Right atrium auricular region (tissue), 2 donors: ENCODE results near the gene TBL3. TPM values are rescaled to one million over a fixed set of nuclear protein-coding genes. Genes with fewer than 3 reads are reported as not detected.

Source experiments
- DNase-seq: peaks from one replicate; pipeline ENCODE4 v3.0.0-alpha.2; 2019; ENCODE audit warnings: low spot score
- H3K27ac ChIP-seq, 2 donors: fragments of 200-600 bp; sonication (generic); 1 replicate in 1 of 2; 2 replicates in 1 of 2; pipeline ENCODE4 v1.5.1; 2016 to 2019
- H3K27me3 ChIP-seq, 2 donors: fragments of 200-600 bp; sonication (generic); one replicate each; pipeline versions ENCODE4 v1.5.1 to v1.6.0; 2017 to 2019
- H3K36me3 ChIP-seq: fragments of 200-600 bp; sonication (generic); one replicate; pipeline ENCODE4 v1.5.1; 2016
- H3K4me1 ChIP-seq, 2 donors: fragments of 200-600 bp; sonication (generic); one replicate each; pipeline versions ENCODE4 v1.5.1 to v1.6.0; 2017 to 2019
- H3K4me3 ChIP-seq, 2 donors: fragments of 200-600 bp; sonication (generic); 1 replicate in 1 of 2; 2 replicates in 1 of 2; pipeline ENCODE4 v1.5.1; 2017 to 2019; ENCODE audit warnings: mild to moderate bottlenecking in 1 of 2, moderate library complexity in 1 of 2
- H3K9me3 ChIP-seq, 2 donors: fragments of 200-600 bp; sonication (generic); one replicate each; pipeline ENCODE4 v1.5.1; 2019
- CTCF ChIP-seq, 2 donors: fragments of 200-600 bp; sonication (generic); IDR thresholded peaks; one replicate each; pipeline ENCODE4 v1.5.1; 2019; ENCODE audit warnings: antibody characterized with exemption in 2 of 2
- total RNA-seq, 2 donors: library from RNA; depleted of rRNA; stranded (reverse); fragments of >200 nt; gene quantifications; one replicate each; pipeline ENCODE4 v1.1.0, GENCODE V29; 2016

Gene TBL3
- total RNA-seq, 2 donors from 2014 or later = 22.4 to 35.6 TPM

- Histone ChIP-seq H3K9me3 (no peaks in the 10 kb centered on the region), H3K4me3 (peak overlapping the region; percentile 21 to 31), H3K4me1 (peaks cover 0 to 33% of the 10 kb centered on the region in 2 donors), H3K36me3 (peaks cover 11% of the 10 kb centered on the region), H3K27ac (no peak overlapping the region), H3K27me3 (peaks cover 16 to 26% of the 10 kb centered on the region in 2 donors)
- no peak for TF ChIP-seq CTCF (IDR thresholded peaks at IDR 0.05)
- no peak for DNase-seq
These were observed 18.7 kb downstream of the TBL3 start for GRCh38 chr16:1990351-1991134.

GRCh38 chr16:1991135-1991551 lies 19.3 kb downstream of the TBL3 start:
- DNase-seq = no peak
- no peak overlapping the region for H3K27ac ChIP-seq
- peaks cover 16 to 26% of the 10 kb centered on the region in 2 donors for H3K27me3 ChIP-seq
- H3K36me3 ChIP-seq = peaks cover 5% of the 10 kb centered on the region
- H3K4me3 ChIP-seq = peak overlapping the region in 1 of 2 donors; percentile 55
- no peaks in the 10 kb centered on the region for H3K9me3 ChIP-seq
- H3K4me1 ChIP-seq = peaks cover 0 to 33% of the 10 kb centered on the region in 2 donors
- no peak for TF ChIP-seq CTCF (IDR thresholded peaks at IDR 0.05)

GRCh38 chr16:1991588-1991947 lies 19.7 kb downstream of the TBL3 start:
- Histone ChIP-seq H3K4me1 (peaks cover 0 to 33% of the 10 kb centered on the region in 2 donors), H3K27me3 (peaks cover 16 to 26% of the 10 kb centered on the region in 2 donors), H3K27ac (peak overlapping the region in 1 of 2 donors; percentile 24), H3K9me3 (no peaks in the 10 kb centered on the region), H3K36me3 (peaks cover under 1% of the 10 kb centered on the region), H3K4me3 (peak overlapping the region; percentile 19 to 55)
- no peak for TF ChIP-seq CTCF (IDR thresholded peaks at IDR 0.05)
- DNase-seq = no peak

- Histone ChIP-seq H3K36me3 (peaks cover 2% of the 10 kb centered on the region), H3K27ac (peak overlapping the region in 1 of 2 donors; percentile 24), H3K4me3 (peak overlapping the region; percentile 19 to 55), H3K4me1 (peaks cover 0 to 33% of the 10 kb centered on the region in 2 donors), H3K9me3 (no peaks in the 10 kb centered on the region), H3K27me3 (peaks cover 16 to 26% of the 10 kb centered on the region in 2 donors)
- no peak for TF ChIP-seq CTCF (IDR thresholded peaks at IDR 0.05)
- DNase-seq = peak; percentile 90
These were observed 20.3 kb downstream of the TBL3 start for GRCh38 chr16:1991948-1992703.

GRCh38 chr16:1992704-1993317 lies 21.0 kb downstream of the TBL3 start:
- no peaks in the 10 kb centered on the region for H3K9me3 ChIP-seq
- DNase-seq = no peak
- H3K27me3 ChIP-seq = peaks cover 16 to 26% of the 10 kb centered on the region in 2 donors
- no peak for TF ChIP-seq CTCF (IDR thresholded peaks at IDR 0.05)
- H3K4me3 ChIP-seq = peak overlapping the region in 1 of 2 donors; percentile 55
- peaks cover 4% of the 10 kb centered on the region for H3K36me3 ChIP-seq
- H3K4me1 ChIP-seq = peaks cover 0 to 33% of the 10 kb centered on the region in 2 donors
- H3K27ac ChIP-seq = no peak overlapping the region
